GM18498 (cell line): Measurements from ENCODE around the gene WDR13.
"Not testable (repeated sequence)": the region's sequence is repeated elsewhere in the genome, so short reads cannot be mapped to it uniquely, and the experiment has no call there.

Experiments used
- ATAC-seq: cut with Tn5 transposase; IDR thresholded peaks from one replicate; pipeline ENCODE4 v1.9.1; 2021; ENCODE audit warnings: mild to moderate bottlenecking, moderate library complexity; ENCODE audit not compliant: unreplicated experiment

The WDR13 gene

DNA sequence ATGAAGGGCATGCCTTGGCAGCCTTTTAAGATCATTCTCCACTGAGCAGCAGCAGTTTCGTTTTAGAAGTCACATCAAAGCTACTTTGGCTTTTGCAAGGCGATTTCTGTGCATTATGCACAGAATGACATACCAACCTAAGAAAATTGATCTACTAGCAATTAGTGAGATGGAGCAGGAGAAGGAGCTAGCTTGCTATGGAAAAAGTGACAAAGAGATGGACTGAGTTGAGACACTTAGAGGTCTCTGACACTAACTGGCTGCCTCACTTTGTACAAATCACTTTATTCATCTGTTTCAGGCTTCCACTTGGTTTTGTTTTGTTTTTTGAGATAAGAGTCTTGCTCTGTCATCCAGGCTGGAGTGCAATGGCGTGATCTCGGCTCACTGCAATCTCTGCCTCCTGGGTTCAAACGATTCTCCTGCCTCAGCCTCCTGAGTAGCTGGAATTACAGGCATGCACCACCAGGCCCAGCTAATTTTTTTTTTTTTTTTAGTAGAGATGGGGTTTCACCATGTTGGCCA lies 54.8 kb downstream of the WDR13 start:
- ATAC-seq: not testable (repeated sequence)

DNA sequence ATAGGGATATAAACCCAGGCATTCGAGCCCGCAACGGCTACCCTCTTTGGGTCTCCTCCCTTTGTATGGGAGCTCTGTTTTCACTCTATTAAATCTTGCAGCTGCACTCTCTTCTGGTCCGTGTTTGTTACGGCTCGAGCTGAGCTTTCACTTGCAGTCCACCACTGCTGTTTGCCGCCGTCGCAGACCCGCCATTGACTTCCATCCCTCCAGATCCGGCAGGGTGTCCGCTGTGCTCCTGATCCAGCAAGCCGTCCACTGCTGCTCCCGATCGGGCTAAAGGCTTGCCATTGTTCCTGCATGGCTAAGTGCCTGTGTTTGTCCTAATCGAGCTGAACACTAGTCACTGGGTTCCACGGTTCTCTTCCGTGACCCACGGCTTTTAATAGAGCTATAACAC lies 57.5 kb downstream of the WDR13 start:
- ATAC-seq: not testable (repeated sequence)
